ENCODE measurements around the gene QRICH2.

DNA sequence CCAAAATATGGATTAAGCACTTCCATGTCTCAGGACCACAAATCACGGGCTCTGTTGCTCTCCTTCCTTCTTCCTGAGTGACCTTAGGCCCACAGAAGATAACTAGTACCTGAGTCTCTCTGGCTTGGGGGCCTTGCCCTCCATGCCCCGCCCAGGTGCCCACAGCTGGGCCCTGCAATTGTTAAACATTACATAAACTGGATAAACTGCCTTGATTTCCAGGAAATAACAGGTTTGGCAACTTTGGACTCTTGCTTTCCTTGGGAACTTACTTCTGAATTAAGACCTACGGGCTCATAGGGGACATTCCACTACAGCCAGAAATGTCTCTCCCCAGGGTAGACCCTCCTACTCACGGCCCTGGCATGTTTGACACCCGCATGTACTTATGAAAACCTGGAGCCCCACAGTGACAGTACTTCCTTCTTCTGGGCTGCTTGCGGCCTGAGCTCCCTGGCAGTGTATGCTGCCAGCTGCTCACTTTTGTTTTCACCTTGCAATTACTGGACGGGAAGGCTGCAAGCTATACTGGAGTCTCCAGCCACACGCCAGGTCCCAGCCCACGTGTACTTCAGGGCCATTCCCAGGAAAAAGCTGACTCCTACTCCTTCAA is 45.2 kb downstream of the QRICH2 start:
- TF ChIP-seq, protein P1, sequence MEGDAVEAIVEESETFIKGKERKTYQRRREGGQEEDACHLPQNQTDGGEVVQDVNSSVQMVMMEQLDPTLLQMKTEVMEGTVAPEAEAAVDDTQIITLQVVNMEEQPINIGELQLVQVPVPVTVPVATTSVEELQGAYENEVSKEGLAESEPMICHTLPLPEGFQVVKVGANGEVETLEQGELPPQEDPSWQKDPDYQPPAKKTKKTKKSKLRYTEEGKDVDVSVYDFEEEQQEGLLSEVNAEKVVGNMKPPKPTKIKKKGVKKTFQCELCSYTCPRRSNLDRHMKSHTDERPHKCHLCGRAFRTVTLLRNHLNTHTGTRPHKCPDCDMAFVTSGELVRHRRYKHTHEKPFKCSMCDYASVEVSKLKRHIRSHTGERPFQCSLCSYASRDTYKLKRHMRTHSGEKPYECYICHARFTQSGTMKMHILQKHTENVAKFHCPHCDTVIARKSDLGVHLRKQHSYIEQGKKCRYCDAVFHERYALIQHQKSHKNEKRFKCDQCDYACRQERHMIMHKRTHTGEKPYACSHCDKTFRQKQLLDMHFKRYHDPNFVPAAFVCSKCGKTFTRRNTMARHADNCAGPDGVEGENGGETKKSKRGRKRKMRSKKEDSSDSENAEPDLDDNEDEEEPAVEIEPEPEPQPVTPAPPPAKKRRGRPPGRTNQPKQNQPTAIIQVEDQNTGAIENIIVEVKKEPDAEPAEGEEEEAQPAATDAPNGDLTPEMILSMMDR (IDR thresholded peaks at IDR 0.05), result no peak
- no peak for TF ChIP-seq POLR2AphosphoS5 (IDR thresholded peaks at IDR 0.05)
